Skeletal muscle tissue (tissue), 4 donors: ENCODE measurements around the gene APOC1. TPM values are rescaled to one million over a fixed set of nuclear protein-coding genes. Genes with fewer than 3 reads are reported as not detected.
"Not testable (repeated sequence)": the region's sequence is repeated elsewhere in the genome, so short reads cannot be mapped to it uniquely, and the experiment has no call there.

Experiments
- H3K27ac ChIP-seq: one replicate; pipeline ENCODE4 v1.7.0; 2013; ENCODE audit warnings: mild to moderate bottlenecking, low read depth, low read length, inconsistent platforms
- H3K27me3 ChIP-seq, 3 donors: one replicate each; pipeline ENCODE4 v1.7.0; 2013; ENCODE audit warnings: low read length in 3 of 3; ENCODE audit not compliant: control insufficient read depth in 3 of 3, insufficient read depth in 3 of 3
- H3K36me3 ChIP-seq, 3 donors: one replicate each; pipeline ENCODE4 v1.7.0; 2013; ENCODE audit warnings: low read length in 3 of 3; ENCODE audit not compliant: control insufficient read depth in 3 of 3, insufficient read depth in 3 of 3
- H3K4me1 ChIP-seq, 3 donors: one replicate each; pipeline ENCODE4 v1.7.0; 2013; ENCODE audit warnings: low read length in 3 of 3, mild to moderate bottlenecking in 3 of 3; ENCODE audit not compliant: control insufficient read depth in 3 of 3, insufficient read depth in 3 of 3
- H3K4me3 ChIP-seq, 3 donors: one replicate each; pipeline ENCODE4 v1.7.0; 2013; ENCODE audit warnings: low read length in 3 of 3
- H3K9ac ChIP-seq, 3 donors: one replicate each; pipeline ENCODE4 v1.7.0; 2013; ENCODE audit warnings: low read length in 3 of 3, mild to moderate bottlenecking in 3 of 3, moderate library complexity in 2 of 3, low read depth in 1 of 3
- H3K9me3 ChIP-seq, 3 donors: one replicate each; pipeline ENCODE4 v1.7.0; 2013; ENCODE audit warnings: low read length in 3 of 3; ENCODE audit not compliant: control insufficient read depth in 3 of 3
- total RNA-seq: library from RNA; depleted of rRNA; stranded (reverse); fragments of >200 nt; gene quantifications from one replicate; pipeline ENCODE4 v1.2.3, GENCODE V29; 2014
- donor health status: Osteomylitis.

Gene APOC1
- total RNA-seq, 1 donor from 2014 or later, result 5.7 TPM

DNA sequence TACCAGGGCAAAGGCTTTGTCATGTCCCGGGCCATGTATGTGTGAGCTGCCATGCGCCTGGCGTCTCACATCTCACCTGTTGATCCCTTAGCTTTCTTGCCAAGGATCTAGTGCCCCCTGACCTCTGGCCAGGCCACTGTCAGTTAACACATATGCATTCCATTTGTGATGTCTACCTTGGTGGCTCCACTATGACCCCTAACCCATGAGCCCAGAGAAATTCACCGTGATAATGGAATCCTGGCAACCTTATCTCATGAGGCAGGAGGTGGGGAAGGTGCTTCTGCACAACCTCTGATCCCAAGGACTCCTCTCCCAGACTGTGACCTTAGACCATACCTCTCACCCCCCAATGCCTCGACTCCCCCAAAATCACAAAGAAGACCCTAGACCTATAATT lies 26.1 kb upstream of the APOC1 start:
- peaks cover 24 to 31% (median 25%) of the 10 kb centered on the region in 3 donors for H3K4me1 ChIP-seq
- not testable (repeated sequence) for H3K9ac ChIP-seq, H3K9me3 ChIP-seq, H3K4me3 ChIP-seq, H3K27ac ChIP-seq, H3K27me3 ChIP-seq
- peaks cover 9 to 25% (median 11%) of the 10 kb centered on the region in 3 donors for H3K36me3 ChIP-seq

DNA sequence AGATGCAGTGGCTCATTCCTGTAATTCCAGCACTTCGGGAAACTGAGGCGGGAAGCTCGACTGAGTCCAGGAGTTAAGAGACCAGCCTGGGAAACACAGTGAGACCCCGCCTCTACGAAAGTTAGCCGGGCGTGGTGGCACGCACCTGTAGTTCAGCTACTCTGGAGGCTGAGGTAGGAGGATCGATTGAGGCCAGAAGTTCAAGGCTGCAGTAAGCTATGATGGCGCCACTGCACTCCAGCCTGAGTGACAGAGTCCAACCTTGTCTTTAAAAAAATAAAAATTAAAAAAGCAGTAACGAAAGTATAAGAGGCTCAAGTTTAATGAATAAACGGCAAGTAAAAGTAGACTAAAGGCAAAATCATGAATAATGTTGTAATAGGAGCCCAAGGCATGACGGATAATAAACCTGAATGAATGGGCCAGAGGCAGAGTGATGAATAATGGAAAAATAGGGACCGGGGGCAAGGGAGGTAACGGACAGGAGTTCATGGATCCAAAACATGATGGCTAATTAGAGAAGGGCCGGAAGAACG lies 24.5 kb upstream of the APOC1 start:
- Histone ChIP-seq H3K4me3 (peak overlapping the region; percentile 70 to 91 (median 72)), H3K9ac (peak overlapping the region in 2 of 3 donors; percentile 0 to 57), H3K27me3 (no peaks in the 10 kb centered on the region), H3K9me3 (no peaks in the 10 kb centered on the region), H3K36me3 (peaks cover 23 to 33% (median 24%) of the 10 kb centered on the region in 3 donors), H3K27ac (peak overlapping the region; percentile 98), H3K4me1 (peaks cover 24 to 31% (median 25%) of the 10 kb centered on the region in 3 donors)

DNA sequence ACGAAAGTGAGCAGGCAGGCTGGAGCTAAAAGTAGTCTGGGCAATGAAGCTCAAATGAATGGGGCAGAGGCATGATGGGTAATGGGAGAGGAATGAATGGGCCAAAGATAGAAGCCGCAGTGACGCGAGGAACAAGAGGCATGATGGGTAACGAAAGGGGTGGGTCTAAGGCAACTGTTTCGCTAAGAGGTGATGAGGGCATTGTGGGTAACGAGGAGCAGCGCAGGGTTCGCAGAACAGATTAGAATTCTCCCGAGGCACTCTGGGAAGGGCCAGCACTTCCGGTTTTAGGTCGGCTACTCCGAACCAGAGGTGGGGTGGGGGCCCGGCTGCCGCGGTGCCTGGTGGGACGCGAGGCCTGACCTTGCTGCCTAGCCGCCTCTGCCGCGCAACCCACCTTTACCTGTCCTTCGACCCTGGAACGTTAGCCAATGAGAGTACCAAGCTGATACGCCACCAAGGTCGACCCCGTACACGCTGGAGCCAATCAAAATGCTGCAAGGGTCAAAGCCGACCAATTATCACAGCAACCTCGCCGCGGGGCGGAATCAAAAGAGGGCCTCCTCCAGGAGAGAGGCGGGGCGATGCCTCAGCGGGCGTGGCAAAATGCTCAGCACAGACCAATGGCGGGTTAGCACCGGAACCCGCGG lies 23.9 kb upstream of the APOC1 start:
- peaks cover 24 to 31% (median 25%) of the 10 kb centered on the region in 3 donors for H3K4me1 ChIP-seq
- peak overlapping the region; percentile 57 to 87 (median 66) for H3K9ac ChIP-seq
- peak overlapping the region; percentile 98 for H3K27ac ChIP-seq
- H3K9me3 ChIP-seq, result no peaks in the 10 kb centered on the region
- H3K27me3 ChIP-seq, result no peaks in the 10 kb centered on the region
- H3K4me3 ChIP-seq, result peak overlapping the region; percentile 70 to 91 (median 72)
- peaks cover 25 to 37% (median 29%) of the 10 kb centered on the region in 3 donors for H3K36me3 ChIP-seq

DNA sequence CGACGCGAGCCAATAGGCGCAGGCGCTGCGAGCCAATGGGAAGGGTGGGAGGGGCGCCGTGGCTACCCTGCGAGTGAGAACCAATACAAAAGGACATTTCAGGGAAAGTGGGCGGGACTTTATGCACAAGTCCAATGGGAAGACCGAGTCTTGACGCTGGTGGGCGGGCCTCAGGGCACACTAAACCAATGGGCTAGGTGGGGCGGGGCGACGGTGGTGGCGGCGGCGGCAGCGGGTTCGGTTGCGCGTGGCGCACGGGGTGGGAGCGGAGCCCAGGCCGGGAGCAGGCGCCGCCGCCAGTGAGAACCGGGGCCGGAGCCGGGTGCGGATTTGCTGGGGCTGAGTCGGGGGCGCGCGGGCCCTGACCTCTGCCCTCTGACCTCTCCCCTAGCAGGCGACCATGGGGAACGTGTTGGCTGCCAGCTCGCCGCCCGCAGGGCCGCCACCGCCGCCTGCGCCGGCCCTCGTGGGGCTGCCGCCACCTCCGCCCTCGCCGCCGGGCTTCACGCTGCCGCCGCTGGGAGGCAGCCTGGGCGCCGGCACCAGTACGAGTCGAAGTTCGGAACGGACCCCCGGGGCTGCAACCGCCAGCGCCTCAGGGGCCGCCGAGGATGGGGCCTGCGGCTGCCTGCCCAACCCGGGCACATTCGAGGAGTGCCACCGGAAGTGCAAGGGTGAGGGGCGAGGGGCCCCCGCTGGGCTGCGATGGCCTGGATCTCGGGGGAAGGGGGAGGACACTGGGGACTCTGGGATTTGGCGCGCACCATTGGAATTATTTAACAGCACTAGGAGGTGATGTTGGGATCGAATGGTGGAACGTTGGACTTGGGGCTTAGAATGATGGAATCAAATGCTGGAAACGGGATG lies 23.2 kb upstream of the APOC1 start, which contains the start of gene TOMM40:
TOMM40 (plus strand) TSS at position 239 of the 867 bp plus-strand sequence; CDS start at position 401, 162 bp downstream.
- Histone ChIP-seq H3K4me1 (peaks cover 24 to 31% (median 25%) of the 10 kb centered on the region in 3 donors), H3K36me3 (peaks cover 29 to 40% (median 36%) of the 10 kb centered on the region in 3 donors), H3K4me3 (peak within 1 kb of the TSS; percentile 75 to 94 (median 86)), H3K27ac (peak within 1 kb of the TSS; percentile 98), H3K9me3 (no peaks in the 10 kb centered on the region), H3K27me3 (no peaks in the 10 kb centered on the region), H3K9ac (peak within 1 kb of the TSS; percentile 84 to 88 (median 88))

DNA sequence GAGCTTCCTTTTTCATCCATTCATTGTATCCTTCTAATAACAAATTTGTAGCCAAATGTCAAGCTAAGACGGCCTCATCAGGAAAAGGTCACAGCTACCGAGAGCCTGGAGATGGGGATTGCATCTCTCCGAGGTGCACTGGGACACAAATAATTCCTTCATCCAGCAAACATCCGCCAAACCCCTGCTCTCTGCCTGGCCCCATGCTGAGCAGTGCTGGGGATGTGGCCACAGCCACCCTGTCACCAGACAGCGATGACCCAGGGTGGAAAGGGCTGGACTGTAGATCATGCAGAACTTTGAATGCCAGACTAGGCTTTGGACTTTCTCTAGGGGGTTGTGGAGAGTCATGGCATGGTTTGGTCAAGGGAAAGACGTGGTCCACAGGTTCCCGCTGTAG lies 21.5 kb upstream of the APOC1 start:
- no peak overlapping the region for H3K4me3 ChIP-seq
- peaks cover 24 to 31% (median 25%) of the 10 kb centered on the region in 3 donors for H3K4me1 ChIP-seq
- H3K9ac ChIP-seq, result peak overlapping the region in 1 of 3 donors; percentile 88
- H3K36me3 ChIP-seq, result peaks cover 34 to 50% (median 44%) of the 10 kb centered on the region in 3 donors
- no peaks in the 10 kb centered on the region for H3K27me3 ChIP-seq
- H3K9me3 ChIP-seq, result no peaks in the 10 kb centered on the region
- no peak overlapping the region for H3K27ac ChIP-seq

DNA sequence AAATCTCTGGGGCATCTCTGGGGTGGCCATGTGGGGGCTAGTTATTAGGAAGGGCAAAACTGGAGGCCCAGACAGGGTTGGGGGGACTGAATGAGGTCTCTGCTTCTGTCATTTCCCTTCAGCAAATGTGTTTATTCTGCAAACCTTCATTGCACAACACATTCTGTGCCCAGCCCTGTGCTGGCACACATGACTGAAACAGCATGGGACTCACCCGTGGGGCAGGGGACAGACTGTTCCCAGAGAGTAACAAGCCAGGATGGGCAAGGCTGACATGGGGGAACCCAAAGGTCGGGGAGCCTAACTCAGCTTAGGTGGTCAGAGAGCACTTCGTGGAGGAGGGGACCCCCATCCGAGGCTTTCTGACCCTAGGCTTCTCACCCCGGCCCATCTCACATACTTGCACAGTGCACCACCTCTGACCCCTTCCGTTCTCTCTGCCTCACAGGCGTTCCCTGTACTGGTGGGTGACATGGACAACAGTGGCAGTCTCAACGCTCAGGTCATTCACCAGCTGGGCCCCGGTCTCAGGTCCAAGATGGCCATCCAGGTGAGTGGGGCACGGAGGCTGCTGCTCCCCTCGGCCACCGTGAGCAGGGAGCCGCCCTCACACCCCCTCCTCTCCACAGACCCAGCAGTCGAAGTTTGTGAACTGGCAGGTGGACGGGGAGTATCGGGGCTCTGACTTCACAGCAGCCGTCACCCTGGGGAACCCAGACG lies 20.9 kb upstream of the APOC1 start:
- H3K9ac ChIP-seq, result no peak overlapping the region
- H3K4me3 ChIP-seq, result no peak overlapping the region
- H3K27me3 ChIP-seq, result no peaks in the 10 kb centered on the region
- peaks cover 24 to 31% (median 25%) of the 10 kb centered on the region in 3 donors for H3K4me1 ChIP-seq
- no peaks in the 10 kb centered on the region for H3K9me3 ChIP-seq
- no peak overlapping the region for H3K27ac ChIP-seq
- H3K36me3 ChIP-seq, result peaks cover 37 to 49% (median 48%) of the 10 kb centered on the region in 3 donors

DNA sequence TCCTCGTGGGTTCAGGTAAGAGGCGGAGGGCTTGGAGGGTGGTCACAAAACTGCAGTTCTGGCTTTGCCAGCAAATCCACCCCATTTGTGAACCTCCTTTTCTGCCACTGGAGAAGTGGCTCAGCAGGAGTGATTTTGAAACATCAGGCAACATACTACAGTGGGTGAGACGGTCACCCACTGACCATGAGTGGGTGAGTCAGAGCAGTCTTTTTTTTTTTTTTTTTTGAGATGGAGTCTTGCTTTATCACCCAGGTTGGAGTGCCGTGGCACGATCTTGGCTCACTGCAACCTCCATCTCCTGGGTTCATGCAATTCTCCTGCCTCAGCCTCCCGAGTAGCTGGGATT lies 20.4 kb upstream of the APOC1 start:
- Histone ChIP-seq H3K27ac (no peak overlapping the region), H3K4me3 (no peak overlapping the region), H3K4me1 (peaks cover 24 to 28% (median 25%) of the 10 kb centered on the region in 3 donors), H3K9me3 (no peaks in the 10 kb centered on the region), H3K27me3 (no peaks in the 10 kb centered on the region), H3K9ac (no peak overlapping the region), H3K36me3 (peaks cover 37 to 49% (median 48%) of the 10 kb centered on the region in 3 donors)

DNA sequence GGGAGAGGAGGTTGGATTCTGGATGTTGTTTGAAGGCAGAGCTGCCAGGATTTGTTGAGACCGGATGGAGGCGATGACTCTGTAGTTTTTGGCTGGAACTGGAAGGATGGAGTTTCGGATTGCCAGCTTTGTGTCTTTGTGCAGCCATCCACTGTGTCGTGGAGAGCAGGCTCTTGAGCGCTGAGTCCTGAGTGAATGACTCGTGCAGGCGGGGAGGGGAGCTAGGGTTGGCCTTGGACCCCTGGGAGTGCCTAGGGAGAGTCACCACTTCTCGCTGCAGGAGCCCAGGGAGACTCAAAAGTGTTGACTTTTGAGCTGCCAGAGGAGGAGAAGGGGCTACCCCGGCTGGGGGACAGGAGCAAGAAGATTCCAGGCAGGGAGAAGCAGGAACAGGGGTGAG lies 19.5 kb upstream of the APOC1 start:
- peaks cover 40 to 51% (median 49%) of the 10 kb centered on the region in 3 donors for H3K36me3 ChIP-seq
- H3K27ac ChIP-seq, result no peak overlapping the region
- no peak overlapping the region for H3K4me3 ChIP-seq
- no peak overlapping the region for H3K9ac ChIP-seq
- no peaks in the 10 kb centered on the region for H3K9me3 ChIP-seq
- H3K27me3 ChIP-seq, result no peaks in the 10 kb centered on the region
- peaks cover 16 to 19% (median 19%) of the 10 kb centered on the region in 3 donors for H3K4me1 ChIP-seq

DNA sequence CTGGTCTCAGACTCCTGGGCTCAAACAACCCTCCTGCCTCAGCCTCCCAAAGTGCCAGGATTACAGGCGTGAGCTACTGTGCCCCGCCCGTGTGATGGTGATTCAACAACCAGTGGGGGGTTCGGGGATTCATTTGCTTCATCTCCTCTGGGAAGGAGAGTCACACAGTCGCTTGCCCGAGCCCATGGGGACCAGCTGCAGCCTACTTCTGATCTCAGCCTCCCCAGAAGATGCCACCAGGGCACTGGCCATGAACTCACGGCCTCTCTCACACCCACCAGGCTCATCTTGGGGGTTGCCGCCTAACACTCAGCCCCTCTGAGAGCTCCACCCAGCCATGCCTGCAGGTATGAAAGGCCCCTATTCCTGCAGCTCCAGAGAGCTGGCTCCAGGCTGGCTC lies 16.6 kb upstream of the APOC1 start:
- Histone ChIP-seq H3K4me3 (no peak overlapping the region), H3K27ac (no peak overlapping the region), H3K9me3 (no peaks in the 10 kb centered on the region), H3K36me3 (peaks cover 58 to 70% (median 63%) of the 10 kb centered on the region in 3 donors), H3K4me1 (peaks cover under 1 to 4% (median 2%) of the 10 kb centered on the region in 3 donors), H3K27me3 (no peaks in the 10 kb centered on the region), H3K9ac (no peak overlapping the region)
